ENCODE results near the gene PACS1.

The PACS1 gene

GRCh38 chr11:66290330-66290621 lies 220.2 kb downstream of the PACS1 start:
- no peak for DNase-seq (ENCODE audit: low spot score)

- DNase-seq (ENCODE audit: low spot score) = no peak
Measured at GRCh38 chr11:66291303-66291705, 221.2 kb downstream of the PACS1 start.

DNA sequence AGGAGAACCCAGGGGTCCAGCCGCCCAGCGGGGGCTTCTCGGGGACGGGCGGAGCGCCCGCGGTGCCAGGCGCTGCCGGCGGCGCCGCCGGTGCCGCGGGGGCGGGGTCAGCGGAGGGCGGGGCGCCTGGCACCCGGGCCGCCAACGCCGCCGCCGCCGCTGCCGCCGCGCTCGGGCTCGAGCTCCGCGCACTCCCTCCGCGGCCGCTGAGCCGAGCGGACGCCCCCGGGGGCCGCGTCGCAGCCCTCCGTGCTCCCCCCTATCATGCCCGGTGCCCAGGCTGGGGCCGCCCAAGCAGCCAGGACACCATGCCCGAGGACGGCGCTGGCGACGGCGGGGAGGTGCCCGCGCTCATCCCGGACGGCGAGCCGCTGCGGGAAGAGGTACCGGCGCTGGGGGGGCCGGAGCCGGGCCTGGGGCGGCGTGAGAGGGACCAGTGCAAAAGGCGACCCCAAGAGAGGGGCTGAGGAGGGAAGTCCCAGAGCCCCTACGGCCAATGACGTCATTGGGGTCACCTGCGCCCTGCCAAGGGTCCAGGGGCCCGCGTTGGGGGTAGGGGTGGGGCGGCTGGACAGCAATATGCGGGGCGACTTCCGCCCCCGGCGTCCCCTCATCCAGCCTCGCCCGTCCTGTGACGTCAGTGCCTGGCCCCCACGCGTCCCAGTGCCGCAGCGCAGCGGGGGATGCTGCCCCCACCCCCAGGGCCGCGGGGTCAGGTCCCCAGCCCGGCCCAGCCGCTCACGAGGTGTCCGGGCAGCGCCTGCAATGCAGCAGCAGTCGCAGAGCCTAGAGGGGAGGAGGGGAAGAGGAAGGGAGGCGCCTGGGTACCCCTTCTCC lies 221.9 kb downstream of the PACS1 start, which contains the start of gene TMEM151A:
TSS of gene TMEM151A (plus strand) at position 189 of the 837 bp plus-strand sequence. CDS start at position 309, 120 bp downstream.
- peak; percentile 54 for DNase-seq (ENCODE audit: low spot score)

- no peak for DNase-seq (ENCODE audit: low spot score)
Measured at GRCh38 chr11:66292543-66293332, 222.7 kb downstream of the PACS1 start.

DNA sequence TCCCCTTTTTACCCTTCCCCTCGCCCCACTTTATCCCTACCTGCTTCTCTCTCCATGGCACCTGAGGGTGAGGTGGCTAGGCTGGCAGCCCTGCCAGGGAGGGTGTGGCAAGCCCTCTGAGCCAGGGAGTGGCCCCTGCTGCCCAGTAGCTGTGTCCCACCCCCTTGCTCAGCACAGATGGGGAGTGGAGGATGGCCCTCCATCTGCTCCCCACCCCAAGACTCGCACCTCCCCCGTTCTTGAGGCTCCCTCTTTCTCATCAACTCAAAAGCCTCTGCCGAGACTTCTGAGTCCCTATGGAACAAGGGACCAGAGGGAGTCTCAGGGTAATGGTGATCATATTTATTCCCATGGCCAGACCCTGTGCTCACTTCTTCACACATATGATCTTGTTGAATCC lies 223.3 kb downstream of the PACS1 start:
- DNase-seq (ENCODE audit: low spot score) = no peak

DNA sequence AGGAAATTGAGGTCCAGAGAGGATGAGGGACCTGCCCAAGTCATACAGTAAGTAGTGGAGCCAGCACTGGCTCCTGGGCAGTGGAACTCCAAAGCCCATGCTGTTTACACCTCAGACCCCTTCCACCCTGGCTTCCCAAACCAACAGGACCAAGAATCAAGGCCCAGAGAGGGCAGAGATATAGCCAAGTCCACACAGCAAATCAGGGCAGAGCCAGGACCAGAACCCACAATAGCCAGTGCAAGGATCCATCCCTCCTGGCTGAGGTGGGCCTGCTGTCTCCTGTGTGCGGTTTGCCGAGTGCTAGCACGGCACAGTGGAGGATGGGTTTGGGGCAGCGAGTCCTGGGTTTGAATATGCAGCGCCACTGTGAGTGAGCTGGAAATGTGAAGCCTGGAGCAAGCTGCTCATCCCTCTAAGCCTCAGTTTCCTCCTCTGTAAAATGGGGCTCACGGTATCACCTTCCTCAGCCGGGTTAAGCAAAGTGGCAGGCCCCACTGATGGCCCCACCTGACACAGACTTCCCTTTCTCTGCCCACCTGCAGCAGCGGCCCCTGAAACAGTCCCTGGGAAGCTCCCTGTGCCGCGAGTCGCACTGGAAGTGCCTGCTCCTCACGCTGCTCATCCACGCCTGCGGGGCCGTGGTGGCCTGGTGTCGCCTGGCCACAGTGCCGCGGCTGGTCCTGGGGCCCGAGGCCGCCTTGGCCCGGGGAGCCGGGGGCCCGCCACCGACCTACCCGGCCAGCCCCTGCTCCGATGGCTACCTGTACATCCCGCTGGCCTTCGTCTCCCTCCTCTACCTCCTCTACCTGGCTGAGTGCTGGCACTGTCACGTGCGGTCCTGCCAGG lies 223.9 kb downstream of the PACS1 start:
- no peak for DNase-seq (ENCODE audit: low spot score)

All from Ammon's horn (tissue), 1 donor.